Peyer's patch (tissue), 4 donors: Measurements from ENCODE around the gene KMT2D. TPM values are rescaled to one million over a fixed set of nuclear protein-coding genes. Genes with fewer than 3 reads are reported as not detected.
"Not testable (repeated sequence)": the region's sequence is repeated elsewhere in the genome, so short reads cannot be mapped to it uniquely, and the experiment has no call there.

Source experiments
- DNase-seq, 3 donors: peaks; one replicate each; pipeline ENCODE4 v3.0.0-alpha.2; 2017 to 2019
- H3K27ac ChIP-seq, 4 donors: fragments of 200-600 bp; sonication (generic); one replicate each; pipeline ENCODE4 v1.5.1; 2016 to 2019
- H3K27me3 ChIP-seq, 2 donors: fragments of 200-600 bp; sonication (generic); one replicate each; pipeline ENCODE4 v1.5.1; 2019
- H3K36me3 ChIP-seq, 3 donors: fragments of 200-600 bp; sonication (generic); one replicate each; pipeline ENCODE4 v1.5.1; 2016 to 2019
- H3K4me1 ChIP-seq, 4 donors: fragments of 200-600 bp; sonication (generic); one replicate each; pipeline ENCODE4 v1.5.1; 2016 to 2019
- H3K4me3 ChIP-seq, 4 donors: fragments of 200-600 bp; sonication (generic); 1 replicate in 3 of 4; 2 replicates in 1 of 4; pipeline ENCODE4 v1.5.1; 2016 to 2019; ENCODE audit warnings: mild to moderate bottlenecking in 1 of 4
- H3K9me3 ChIP-seq, 4 donors: fragments of 200-600 bp; sonication (generic); one replicate each; pipeline ENCODE4 v1.5.1; 2016 to 2019; ENCODE audit warnings: mild to moderate bottlenecking in 1 of 4
- CTCF ChIP-seq, 6 experiments: fragments of 450-650 bp in 4 of 6; fragments of 200-600 bp in 2 of 6; sonication (generic) in 1 of 6; IDR thresholded peaks; one replicate each; pipeline ENCODE4 v1.5.1; 2017 to 2019; ENCODE audit warnings: antibody characterized with exemption in 6 of 6, mild to moderate bottlenecking in 3 of 6, moderate library complexity in 1 of 6
- POLR2A ChIP-seq, 2 donors: fragments of 450-650 bp; IDR thresholded peaks; one replicate each; pipeline ENCODE4 v1.5.1; 2017; ENCODE audit warnings: antibody characterized with exemption in 2 of 2, mild to moderate bottlenecking in 2 of 2, moderate library complexity in 2 of 2
- total RNA-seq, 4 donors: library from RNA; depleted of rRNA; stranded (reverse); fragments of >200 nt; gene quantifications; one replicate each; pipeline ENCODE4 v1.1.0, GENCODE V29; 2016

Gene KMT2D
- total RNA-seq, 4 donors from 2014 or later, result 126 to 161 (median 146) TPM

- Histone ChIP-seq H3K4me1 (peaks cover 0 to 21% (median 2%) of the 10 kb centered on the region in 4 donors), H3K4me3 (no peak overlapping the region), H3K27me3 (no peaks in the 10 kb centered on the region), H3K27ac (no peak overlapping the region), H3K9me3 (no peaks in the 10 kb centered on the region), H3K36me3 (no peaks in the 10 kb centered on the region)
- no peak for DNase-seq
- no peak for TF ChIP-seq POLR2A (IDR thresholded peaks at IDR 0.05)
- no peak for TF ChIP-seq CTCF (IDR thresholded peaks at IDR 0.05)
These were observed 5.5 kb upstream of the KMT2D start for GRCh38 chr12:49066120-49066519.

- Histone ChIP-seq H3K9me3 (no peaks in the 10 kb centered on the region), H3K36me3 (no peaks in the 10 kb centered on the region), H3K4me1 (peaks cover 0 to 15% (median 2%) of the 10 kb centered on the region in 4 donors), H3K27me3 (no peaks in the 10 kb centered on the region), H3K4me3 (no peak overlapping the region), H3K27ac (no peak overlapping the region)
- no peak for DNase-seq
- TF ChIP-seq CTCF (IDR thresholded peaks at IDR 0.05) (no peak), POLR2A (IDR thresholded peaks at IDR 0.05) (no peak)
These were observed 4.2 kb upstream of the KMT2D start for GRCh38 chr12:49064767-49065152.

- not testable (repeated sequence) for DNase-seq, H3K36me3 ChIP-seq, H3K27ac ChIP-seq, H3K9me3 ChIP-seq, H3K27me3 ChIP-seq, H3K4me3 ChIP-seq
- H3K4me1 ChIP-seq, result peaks cover 0 to 25% (median 10%) of the 10 kb centered on the region in 4 donors
These were observed 1.3 kb upstream of the KMT2D start for GRCh38 chr12:49061916-49062315.

GRCh38 chr12:49061157-49061650 lies 610 bp upstream of the KMT2D start:
- no peaks in the 10 kb centered on the region for H3K9me3 ChIP-seq
- peak overlapping the region; percentile 93 to 100 (median 96) for H3K4me3 ChIP-seq
- H3K4me1 ChIP-seq, result peaks cover 0 to 33% (median 17%) of the 10 kb centered on the region in 4 donors
- DNase-seq, result no peak
- no peaks in the 10 kb centered on the region for H3K27me3 ChIP-seq
- TF ChIP-seq CTCF (IDR thresholded peaks at IDR 0.05) (no peak), POLR2A (IDR thresholded peaks at IDR 0.05) (no peak)
- peak overlapping the region; percentile 91 to 98 (median 94) for H3K27ac ChIP-seq
- no peaks in the 10 kb centered on the region for H3K36me3 ChIP-seq

- H3K27ac ChIP-seq, result peak overlapping the region; percentile 91 to 98 (median 94)
- peaks cover 0 to 44% (median 25%) of the 10 kb centered on the region in 4 donors for H3K4me1 ChIP-seq
- no peaks in the 10 kb centered on the region for H3K27me3 ChIP-seq
- H3K4me3 ChIP-seq, result peak overlapping the region; percentile 93 to 100 (median 96)
- no peaks in the 10 kb centered on the region for H3K9me3 ChIP-seq
- peaks cover 0 to 6% (median 0%) of the 10 kb centered on the region in 3 donors for H3K36me3 ChIP-seq
- no peak for TF ChIP-seq POLR2A (IDR thresholded peaks at IDR 0.05)
- TF ChIP-seq CTCF (IDR thresholded peaks at IDR 0.05), result no peak
- DNase-seq, result peak in 2 of 3 donors; percentile 59 to 65
These were observed 1.1 kb downstream of the KMT2D start for GRCh38 chr12:49059299-49060171.

- Histone ChIP-seq H3K4me3 (peak overlapping the region; percentile 93 to 100 (median 96)), H3K27me3 (no peaks in the 10 kb centered on the region), H3K4me1 (peaks cover 0 to 44% (median 25%) of the 10 kb centered on the region in 4 donors), H3K36me3 (peaks cover 0 to 12% (median 0%) of the 10 kb centered on the region in 3 donors), H3K27ac (peak overlapping the region; percentile 91 to 98 (median 94)), H3K9me3 (no peaks in the 10 kb centered on the region)
- TF ChIP-seq CTCF (IDR thresholded peaks at IDR 0.05) (no peak), POLR2A (IDR thresholded peaks at IDR 0.05) (no peak)
- no peak for DNase-seq
These were observed 1.6 kb downstream of the KMT2D start for GRCh38 chr12:49059045-49059298.
